OCI-LY1 (cell line): ENCODE measurements around the gene PHLPP1.

ENCODE experiments used
- H2AFZ ChIP-seq: fragments of 200-600 bp; sonication (generic), shearing (Covaris generic); 2 replicates; pipeline ENCODE4 v1.6.0; 2014; ENCODE audit warnings: antibody characterized with exemption, mild to moderate bottlenecking, low read length
- H3F3A ChIP-seq: fragments of 200-600 bp; sonication (generic), shearing (Covaris generic); 2 replicates; pipeline ENCODE4 v1.6.0; 2014; ENCODE audit warnings: mild to moderate bottlenecking, antibody characterized with exemption, low read length, moderate library complexity; ENCODE audit not compliant: insufficient read depth
- H3K27ac ChIP-seq: fragments of 200-600 bp; sonication (generic); 2 replicates; pipeline ENCODE4 v1.5.1; 2014; ENCODE audit warnings: low read length, mixed run types, mild to moderate bottlenecking, low read depth; ENCODE audit not compliant: poor library complexity, severe bottlenecking
- H3K27me3 ChIP-seq: fragments of 200-600 bp; sonication (generic); 2 replicates; pipeline ENCODE4 v1.6.0; 2014; ENCODE audit warnings: antibody characterized with exemption, mild to moderate bottlenecking, low read length, moderate library complexity; ENCODE audit not compliant: insufficient read depth
- H3K36me3 ChIP-seq: fragments of 200-600 bp; sonication (generic); 2 replicates; pipeline ENCODE4 v1.6.1; 2014; ENCODE audit warnings: mild to moderate bottlenecking, antibody characterized with exemption, low read length, moderate library complexity, mixed read lengths; ENCODE audit not compliant: insufficient read depth
- H3K4me1 ChIP-seq: fragments of 200-600 bp; sonication (generic); 2 replicates; pipeline ENCODE4 v1.5.1; 2014; ENCODE audit warnings: mild to moderate bottlenecking, low read length, moderate library complexity; ENCODE audit not compliant: insufficient read depth, severe bottlenecking
- H3K4me2 ChIP-seq: fragments of 200-600 bp; sonication (generic), shearing (Covaris generic); 2 replicates; pipeline ENCODE4 v1.6.1; 2014; ENCODE audit warnings: low read length
- H3K4me3 ChIP-seq: fragments of 200-600 bp; sonication (generic); 2 replicates; pipeline ENCODE4 v1.5.1; 2014; ENCODE audit warnings: low read length, low read depth, mild to moderate bottlenecking, mixed read lengths; ENCODE audit not compliant: poor library complexity, severe bottlenecking
- H3K79me2 ChIP-seq: fragments of 200-600 bp; shearing (Covaris generic); 2 replicates; pipeline ENCODE4 v1.6.1; 2016; ENCODE audit warnings: mixed run types, low read length, mixed read lengths; ENCODE audit not compliant: insufficient read depth
- H3K9ac ChIP-seq: fragments of 200-600 bp; sonication (generic), shearing (Covaris generic); 2 replicates; pipeline ENCODE4 v1.6.1; 2014; ENCODE audit warnings: mild to moderate bottlenecking, low read length, mixed read lengths
- H3K9me2 ChIP-seq: fragments of 200-600 bp; sonication (generic), shearing (Covaris generic); 2 replicates; pipeline ENCODE4 v1.6.1; 2014; ENCODE audit warnings: low read depth, mild to moderate bottlenecking, low read length, mixed read lengths
- H3K9me3 ChIP-seq: fragments of 200-600 bp; shearing (Covaris generic); 2 replicates; pipeline ENCODE4 v1.6.1; 2014; ENCODE audit warnings: low read length, mixed read lengths
- H4K20me1 ChIP-seq: fragments of 200-600 bp; sonication (generic), shearing (Covaris generic); 2 replicates; pipeline ENCODE4 v1.6.0; 2016; ENCODE audit warnings: mild to moderate bottlenecking, low read length; ENCODE audit not compliant: insufficient read depth
- EZH2 ChIP-seq: fragments of 200-600 bp; sonication (generic), shearing (Covaris generic); IDR thresholded peaks from 2 replicates; pipeline ENCODE4 v1.8.0; 2017; ENCODE audit warnings: borderline replicate concordance, mixed run types, mild to moderate bottlenecking, antibody characterized with exemption, low read length, moderate library complexity, mixed read lengths
- TF ChIP-seq, protein P1 (sequence below): fragments of 200-600 bp; sonication (generic), shearing (Covaris generic); IDR thresholded peaks from 2 replicates; pipeline ENCODE4 v1.5.1; 2017; ENCODE audit warnings: mild to moderate bottlenecking, antibody characterized with exemption, low read length, moderate library complexity, mixed read lengths

The PHLPP1 gene

GRCh38 chr18:62964432-62964831 lies 249.1 kb downstream of the PHLPP1 start:
- no peak for TF ChIP-seq EZH2
- TF ChIP-seq, protein P1, sequence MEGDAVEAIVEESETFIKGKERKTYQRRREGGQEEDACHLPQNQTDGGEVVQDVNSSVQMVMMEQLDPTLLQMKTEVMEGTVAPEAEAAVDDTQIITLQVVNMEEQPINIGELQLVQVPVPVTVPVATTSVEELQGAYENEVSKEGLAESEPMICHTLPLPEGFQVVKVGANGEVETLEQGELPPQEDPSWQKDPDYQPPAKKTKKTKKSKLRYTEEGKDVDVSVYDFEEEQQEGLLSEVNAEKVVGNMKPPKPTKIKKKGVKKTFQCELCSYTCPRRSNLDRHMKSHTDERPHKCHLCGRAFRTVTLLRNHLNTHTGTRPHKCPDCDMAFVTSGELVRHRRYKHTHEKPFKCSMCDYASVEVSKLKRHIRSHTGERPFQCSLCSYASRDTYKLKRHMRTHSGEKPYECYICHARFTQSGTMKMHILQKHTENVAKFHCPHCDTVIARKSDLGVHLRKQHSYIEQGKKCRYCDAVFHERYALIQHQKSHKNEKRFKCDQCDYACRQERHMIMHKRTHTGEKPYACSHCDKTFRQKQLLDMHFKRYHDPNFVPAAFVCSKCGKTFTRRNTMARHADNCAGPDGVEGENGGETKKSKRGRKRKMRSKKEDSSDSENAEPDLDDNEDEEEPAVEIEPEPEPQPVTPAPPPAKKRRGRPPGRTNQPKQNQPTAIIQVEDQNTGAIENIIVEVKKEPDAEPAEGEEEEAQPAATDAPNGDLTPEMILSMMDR = no peak
- no peak overlapping the region for H3K4me2 ChIP-seq
- H3K27ac ChIP-seq = no peak overlapping the region
- no peaks in the 10 kb centered on the region for H3K27me3 ChIP-seq
- no peaks in the 10 kb centered on the region for H3F3A ChIP-seq
- H3K36me3 ChIP-seq = peaks cover 6% of the 10 kb centered on the region; the same call in 1 of the 2 replicates
- H4K20me1 ChIP-seq = no peaks in the 10 kb centered on the region
- H3K4me3 ChIP-seq = no peak overlapping the region
- no peaks in the 10 kb centered on the region for H3K9me2 ChIP-seq
- H3K4me1 ChIP-seq = no peaks in the 10 kb centered on the region
- H3K9ac ChIP-seq = no peak overlapping the region
- no peaks in the 10 kb centered on the region for H3K79me2 ChIP-seq
- no peak overlapping the region for H2AFZ ChIP-seq
- H3K9me3 ChIP-seq = no peaks in the 10 kb centered on the region

- H2AFZ ChIP-seq = no peak overlapping the region
- no peak for TF ChIP-seq EZH2
- TF ChIP-seq, protein P1 = no peak
- peaks cover 6% of the 10 kb centered on the region; the same call in 1 of the 2 replicates for H3K36me3 ChIP-seq
- H3K4me1 ChIP-seq = no peaks in the 10 kb centered on the region
- no peaks in the 10 kb centered on the region for H3K9me2 ChIP-seq
- H3K27ac ChIP-seq = no peak overlapping the region
- H3K9me3 ChIP-seq = no peaks in the 10 kb centered on the region
- no peak overlapping the region for H3K4me3 ChIP-seq
- no peak overlapping the region for H3K4me2 ChIP-seq
- no peaks in the 10 kb centered on the region for H3K27me3 ChIP-seq
- H3K79me2 ChIP-seq = no peaks in the 10 kb centered on the region
- no peaks in the 10 kb centered on the region for H3F3A ChIP-seq
- H3K9ac ChIP-seq = no peak overlapping the region
- no peaks in the 10 kb centered on the region for H4K20me1 ChIP-seq
Observed at GRCh38 chr18:62967089-62967488, 251.7 kb downstream of the PHLPP1 start.

DNA sequence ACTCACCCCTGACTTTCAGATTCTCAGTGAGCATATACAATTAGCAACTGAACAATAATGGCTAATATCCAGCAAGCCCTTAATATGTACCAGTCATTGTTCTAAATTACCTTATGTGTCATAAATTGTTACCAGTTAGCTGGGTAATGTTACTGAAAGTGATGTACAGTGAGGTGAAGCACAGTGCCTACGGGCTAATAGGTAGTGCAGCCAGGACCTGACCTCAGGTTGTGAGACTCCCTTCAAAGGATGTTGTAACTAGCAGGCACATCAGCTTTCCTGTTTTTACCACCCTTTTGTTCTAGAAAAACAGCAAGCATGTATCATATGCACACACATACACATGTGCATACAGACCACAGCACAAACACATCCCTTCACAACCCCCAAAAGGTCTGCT lies 258.3 kb downstream of the PHLPP1 start:
- Histone ChIP-seq H3F3A (no peaks in the 10 kb centered on the region), H3K79me2 (no peaks in the 10 kb centered on the region), H3K9me2 (no peaks in the 10 kb centered on the region), H3K9me3 (no peaks in the 10 kb centered on the region), H3K4me3 (no peak overlapping the region), H3K9ac (no peak overlapping the region), H2AFZ (no peak overlapping the region), H3K27ac (no peak overlapping the region), H3K27me3 (no peaks in the 10 kb centered on the region), H4K20me1 (no peaks in the 10 kb centered on the region), H3K4me2 (no peak overlapping the region), H3K36me3 (no peaks in the 10 kb centered on the region), H3K4me1 (peaks cover under 1% of the 10 kb centered on the region)
- TF ChIP-seq, protein P1 = no peak
- TF ChIP-seq EZH2 = no peak
